Loucy (cell line): ENCODE measurements around the gene HLA-DMB.

Experiments used
- EZH2phosphoT487 ChIP-seq: fragments of 200-600 bp; IDR thresholded peaks from 2 replicates; pipeline ENCODE4 v1.6.1; 2018; ENCODE audit warnings: antibody characterized with exemption, mild to moderate bottlenecking, moderate library complexity, borderline replicate concordance
- TF ChIP-seq, protein P1 (sequence below): fragments of 200-600 bp; sonication (generic); conservative IDR thresholded peaks from 2 replicates; pipeline ENCODE4 v1.5.1; 2014; ENCODE audit warnings: mild to moderate bottlenecking, antibody characterized with exemption, low read length

DNA sequence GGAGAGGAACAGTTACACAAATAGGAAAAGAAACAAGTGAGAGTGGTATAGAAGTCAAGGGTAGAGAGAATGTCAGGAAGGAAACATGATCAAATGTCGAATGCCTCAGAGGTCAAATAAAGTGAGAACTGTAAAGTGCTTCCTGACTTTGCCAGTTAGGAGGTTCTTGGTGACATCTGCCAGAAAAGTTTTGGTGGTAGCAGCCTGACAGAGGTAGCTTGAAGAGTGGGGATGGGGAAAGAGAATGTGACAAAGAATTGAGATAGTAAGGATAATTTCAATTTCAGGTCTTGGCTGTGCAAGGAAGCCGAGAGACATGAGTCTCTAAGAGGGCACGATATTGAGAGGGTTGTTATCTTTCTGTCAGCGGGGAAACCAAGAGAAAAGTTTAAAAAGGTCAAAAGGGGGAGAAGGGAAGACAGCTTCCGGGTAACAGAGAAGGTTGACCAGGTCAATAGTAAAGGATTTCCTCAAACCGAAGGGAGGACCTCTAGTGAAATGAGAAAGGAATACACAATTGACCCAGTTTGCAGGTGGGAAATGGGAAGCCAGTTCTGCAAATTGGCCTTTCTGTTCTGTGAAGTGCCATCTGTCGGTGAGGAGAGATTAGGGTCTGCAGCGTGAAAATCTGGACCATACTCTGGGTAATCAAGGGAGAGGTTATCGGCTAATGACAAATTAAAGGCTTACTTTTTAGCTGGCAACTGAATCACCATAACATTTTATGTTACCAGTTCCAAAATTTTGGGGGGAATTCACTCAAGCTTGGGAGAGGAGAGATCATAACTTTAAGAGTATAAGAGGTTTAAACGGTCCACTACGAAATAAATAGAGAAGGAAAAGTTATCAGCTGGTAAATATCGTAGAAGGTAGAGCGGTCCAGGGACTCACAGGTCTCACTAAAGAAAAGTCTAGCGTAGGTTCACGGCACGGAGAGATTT, 26.6 kb upstream of the HLA-DMB start:
- TF ChIP-seq, protein P1, sequence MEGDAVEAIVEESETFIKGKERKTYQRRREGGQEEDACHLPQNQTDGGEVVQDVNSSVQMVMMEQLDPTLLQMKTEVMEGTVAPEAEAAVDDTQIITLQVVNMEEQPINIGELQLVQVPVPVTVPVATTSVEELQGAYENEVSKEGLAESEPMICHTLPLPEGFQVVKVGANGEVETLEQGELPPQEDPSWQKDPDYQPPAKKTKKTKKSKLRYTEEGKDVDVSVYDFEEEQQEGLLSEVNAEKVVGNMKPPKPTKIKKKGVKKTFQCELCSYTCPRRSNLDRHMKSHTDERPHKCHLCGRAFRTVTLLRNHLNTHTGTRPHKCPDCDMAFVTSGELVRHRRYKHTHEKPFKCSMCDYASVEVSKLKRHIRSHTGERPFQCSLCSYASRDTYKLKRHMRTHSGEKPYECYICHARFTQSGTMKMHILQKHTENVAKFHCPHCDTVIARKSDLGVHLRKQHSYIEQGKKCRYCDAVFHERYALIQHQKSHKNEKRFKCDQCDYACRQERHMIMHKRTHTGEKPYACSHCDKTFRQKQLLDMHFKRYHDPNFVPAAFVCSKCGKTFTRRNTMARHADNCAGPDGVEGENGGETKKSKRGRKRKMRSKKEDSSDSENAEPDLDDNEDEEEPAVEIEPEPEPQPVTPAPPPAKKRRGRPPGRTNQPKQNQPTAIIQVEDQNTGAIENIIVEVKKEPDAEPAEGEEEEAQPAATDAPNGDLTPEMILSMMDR = peak; percentile 86
- TF ChIP-seq EZH2phosphoT487 = no peak
